Activated CD4-positive, alpha-beta memory T cell treated with anti-CD3 and anti-CD28 coated beads, Interleukin-2, amount 10 ng/mL, durations not matched to agents 7 days and 5 days (primary cell): ENCODE measurements around the gene ENOX1. TPM values are rescaled to one million over a fixed set of nuclear protein-coding genes. Genes with fewer than 3 reads are reported as not detected.
A peak's percentile ranks its signal among the peaks of the same experiment; 100 is the strongest.

ENCODE experiments used
- CTCF ChIA-PET: fragments of 350-600 bp; sonication (Branson Sonifier 250); formaldehyde crosslinking; loops from one replicate; lab custom pipeline; 2021; ENCODE audit warnings: antibody characterized with exemption, inconsistent platforms; lab: Charles Lee
- POLR2A ChIA-PET: fragments of 350-600 bp; sonication (Branson Sonifier 250); formaldehyde crosslinking; loops from one replicate; lab custom pipeline; 2021; ENCODE audit warnings: antibody characterized with exemption; lab: Charles Lee
- DNase-seq: peaks from one replicate; pipeline ENCODE4 v3.0.0-alpha.2; 2020
- H3K27ac Mint-ChIP-seq: one replicate; pipeline ENCODE4 v1.8.0; 2021; ENCODE audit warnings: mild to moderate bottlenecking, mixed read lengths
- H3K27me3 Mint-ChIP-seq: one replicate; pipeline ENCODE4 v1.8.0; 2021; ENCODE audit warnings: mixed read lengths
- H3K36me3 Mint-ChIP-seq: one replicate; pipeline ENCODE4 v1.8.0; 2021; ENCODE audit warnings: low read depth, mixed read lengths
- H3K4me1 Mint-ChIP-seq: one replicate; pipeline ENCODE4 v1.8.0; 2021; ENCODE audit warnings: mixed read lengths
- H3K4me3 Mint-ChIP-seq: one replicate; pipeline ENCODE4 v1.8.0; 2021; ENCODE audit warnings: mild to moderate bottlenecking, mixed read lengths
- H3K9me3 Mint-ChIP-seq: one replicate; pipeline ENCODE4 v1.8.0; 2021; ENCODE audit warnings: mixed read lengths
- total RNA-seq, 2 experiments: library from RNA; stranded (reverse); gene quantifications; one replicate each; pipeline ENCODE4 v1.2.3, GENCODE V29; 2021

The ENOX1 gene
- total RNA-seq, 2 experiments from 2014 or later: 0.25 to 0.38 TPM

DNA sequence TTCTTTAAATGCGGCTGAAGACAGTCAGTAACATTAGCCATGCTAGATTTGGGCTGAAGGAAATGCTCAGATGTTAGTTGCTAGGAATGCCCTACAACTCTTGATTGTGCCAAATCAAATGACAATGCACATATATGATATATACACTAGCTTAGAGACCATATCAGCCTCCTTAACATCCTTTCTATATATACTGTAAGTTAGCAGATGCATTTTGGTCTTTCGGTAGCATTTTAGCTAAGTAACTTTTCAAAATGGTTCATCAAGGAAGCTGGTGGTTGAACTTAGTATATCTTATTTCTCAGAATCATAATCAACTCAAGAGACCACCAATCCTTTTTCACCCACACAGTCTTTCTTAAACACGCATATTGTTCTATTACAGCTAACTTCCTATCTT, 14.1 kb upstream of the ENOX1 start:
- DNase-seq: no peak
- CTCF ChIA-PET: interaction anchor here (1.5 to 1.8 kb wide), 2 partner anchors 8 to 11 kb away, joined by 4 read pairs; no protein-coding TSS in a partner anchor
- POLR2A ChIA-PET: no interaction called here
- Mint-ChIP-seq H3K27ac (no peak overlapping the region), H3K9me3 (no peaks in the 10 kb centered on the region), H3K27me3 (peaks cover 31% of the 10 kb centered on the region), H3K36me3 (no peaks in the 10 kb centered on the region), H3K4me3 (no peak overlapping the region), H3K4me1 (peaks cover 36% of the 10 kb centered on the region)

DNA sequence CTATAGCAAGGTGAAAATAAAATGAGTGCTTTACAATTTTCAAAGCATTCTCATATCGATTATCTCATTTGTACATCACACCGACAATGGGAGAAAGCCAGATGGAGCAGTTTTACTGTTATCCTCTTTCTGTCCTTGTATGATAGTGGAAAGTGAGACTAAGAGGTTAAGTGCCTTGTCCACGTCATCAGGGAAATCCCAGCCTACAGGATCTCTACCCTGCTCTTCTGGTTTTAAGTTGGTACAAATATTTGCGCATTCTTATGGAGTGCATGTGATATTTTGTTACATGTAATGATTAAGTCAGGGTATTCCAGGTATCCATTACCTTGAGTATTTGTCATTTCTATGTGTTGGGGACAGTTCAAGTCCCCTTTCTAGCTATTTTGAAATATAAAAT, 12.4 kb upstream of the ENOX1 start:
- no peak for DNase-seq
- ChIA-PET CTCF (no interaction called here), POLR2A (no interaction called here)
- no peak overlapping the region for H3K27ac Mint-ChIP-seq
- H3K36me3 Mint-ChIP-seq: no peaks in the 10 kb centered on the region
- no peaks in the 10 kb centered on the region for H3K9me3 Mint-ChIP-seq
- peaks cover 30% of the 10 kb centered on the region for H3K4me1 Mint-ChIP-seq
- no peak overlapping the region for H3K4me3 Mint-ChIP-seq
- H3K27me3 Mint-ChIP-seq: peaks cover 38% of the 10 kb centered on the region

DNA sequence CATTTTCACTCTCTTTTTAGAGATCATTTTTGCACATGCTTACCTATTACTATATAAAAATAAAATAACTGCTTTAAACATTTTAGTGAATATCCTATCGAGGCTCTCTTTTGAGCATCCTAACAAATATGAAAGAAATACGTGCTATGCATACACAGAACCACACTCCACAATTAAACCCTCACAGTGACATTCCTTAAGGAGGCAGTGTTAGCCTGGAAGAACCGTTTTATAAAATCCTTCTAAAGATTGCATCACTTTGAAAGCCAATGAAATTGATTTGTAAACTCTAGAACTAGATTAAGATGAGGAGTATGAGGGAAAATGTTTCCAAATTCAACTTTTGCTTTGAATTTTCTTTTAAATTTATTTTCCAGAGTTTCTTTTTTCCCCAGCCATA, 11.1 kb upstream of the ENOX1 start:
- CTCF ChIA-PET: no interaction called here
- Mint-ChIP-seq H3K4me3 (no peak overlapping the region), H3K4me1 (peaks cover 29% of the 10 kb centered on the region), H3K27me3 (peaks cover 37% of the 10 kb centered on the region), H3K36me3 (no peaks in the 10 kb centered on the region), H3K27ac (no peak overlapping the region), H3K9me3 (no peaks in the 10 kb centered on the region)
- POLR2A ChIA-PET: no interaction called here
- DNase-seq: no peak

DNA sequence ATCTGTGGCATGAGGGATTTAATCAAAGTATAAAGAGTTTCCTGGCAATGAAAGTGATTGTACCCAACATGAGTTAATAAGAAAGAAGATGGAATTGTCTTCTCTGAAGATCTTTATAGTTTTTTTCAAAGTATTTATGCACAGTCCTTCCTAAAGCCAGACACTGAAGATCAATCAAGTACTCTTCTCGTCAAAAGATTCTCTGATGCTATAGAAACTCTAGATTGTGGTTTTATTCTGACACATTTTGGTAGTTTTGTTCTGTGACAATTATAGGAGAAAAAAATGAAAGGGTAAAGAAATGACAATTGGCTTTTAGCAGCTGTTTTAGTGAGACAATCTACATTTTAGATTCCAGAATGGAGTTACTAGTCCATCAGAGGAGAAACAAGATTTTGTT, 10.4 kb upstream of the ENOX1 start:
- Mint-ChIP-seq H3K4me1 (peaks cover 29% of the 10 kb centered on the region), H3K27ac (no peak overlapping the region), H3K4me3 (no peak overlapping the region), H3K36me3 (no peaks in the 10 kb centered on the region), H3K27me3 (peaks cover 41% of the 10 kb centered on the region), H3K9me3 (no peaks in the 10 kb centered on the region)
- POLR2A ChIA-PET: interaction anchor here (0.7 kb wide), 1 partner anchor 657 kb away, joined by 3 read pairs; no protein-coding TSS in a partner anchor
- no peak for DNase-seq
- CTCF ChIA-PET: no interaction called here

DNA sequence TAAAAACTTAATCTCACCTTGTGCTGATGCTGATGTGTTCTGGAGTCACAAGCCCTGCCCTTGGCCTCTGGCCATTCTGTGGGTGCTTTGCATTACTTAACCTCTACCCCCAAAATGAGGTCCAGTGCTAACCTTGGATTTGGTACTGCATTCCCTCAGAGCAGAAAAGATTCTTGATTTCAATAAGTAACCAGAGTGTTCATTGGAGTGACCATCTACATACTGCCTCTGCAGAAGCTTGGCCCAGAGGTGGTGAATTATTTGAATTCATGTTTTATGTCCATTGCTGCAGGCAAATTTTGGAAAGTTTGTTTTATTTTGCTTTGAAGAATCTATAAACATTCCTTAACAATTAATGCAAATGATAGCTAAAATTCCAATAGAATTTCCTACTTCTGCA, 7.6 kb upstream of the ENOX1 start:
- Mint-ChIP-seq H3K27me3 (peaks cover 50% of the 10 kb centered on the region), H3K27ac (no peak overlapping the region), H3K4me3 (no peak overlapping the region), H3K4me1 (peaks cover 22% of the 10 kb centered on the region), H3K9me3 (no peaks in the 10 kb centered on the region), H3K36me3 (no peaks in the 10 kb centered on the region)
- DNase-seq: no peak
- CTCF ChIA-PET: interaction anchor here (0.7 kb wide), 1 partner anchor 816 kb away, joined by 3 read pairs; no protein-coding TSS in a partner anchor
- POLR2A ChIA-PET: no interaction called here

DNA sequence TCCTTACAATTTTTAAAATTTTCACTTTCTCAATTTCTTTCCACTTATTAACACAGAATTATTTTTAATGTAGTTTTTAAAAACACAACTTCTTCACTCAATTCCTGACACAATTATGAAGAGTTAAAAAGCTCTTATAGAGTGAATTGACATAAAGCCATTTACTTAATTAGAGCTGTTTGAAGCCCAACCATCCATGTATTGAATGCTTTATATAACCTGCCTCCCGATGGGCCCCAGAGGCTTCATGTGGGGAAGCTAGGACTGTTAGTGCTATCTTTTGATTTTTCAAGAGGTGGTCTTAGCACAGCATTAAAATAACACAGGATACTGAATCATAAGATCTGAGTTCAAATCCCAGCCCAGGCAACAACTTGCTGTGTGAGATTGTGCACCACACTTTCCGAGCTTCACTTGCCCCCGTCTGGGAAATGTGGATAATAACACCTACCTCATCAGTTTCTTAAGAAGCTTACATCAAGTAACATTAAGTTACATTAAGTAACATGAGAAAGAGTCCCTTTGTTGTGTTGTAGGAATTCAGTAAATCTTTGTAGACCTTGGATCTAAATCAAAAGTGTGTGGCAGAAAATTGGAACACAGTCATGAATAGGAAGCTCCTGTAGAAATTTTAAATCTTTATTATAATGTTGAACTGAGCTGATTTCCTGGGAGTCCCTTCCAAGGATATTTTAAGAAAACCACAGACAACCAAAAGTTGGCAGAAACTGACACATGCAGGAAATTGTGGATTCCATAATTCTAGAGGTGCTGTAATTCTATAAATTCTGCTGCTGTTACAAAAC, 5.5 kb upstream of the ENOX1 start:
- no peak for DNase-seq
- Mint-ChIP-seq H3K27ac (no peak overlapping the region), H3K4me1 (peaks cover 17% of the 10 kb centered on the region), H3K9me3 (no peaks in the 10 kb centered on the region), H3K36me3 (no peaks in the 10 kb centered on the region), H3K27me3 (peaks cover 55% of the 10 kb centered on the region), H3K4me3 (no peak overlapping the region)
- ChIA-PET CTCF (interaction anchor here (0.6 to 1.2 kb wide), 3 partner anchors 8 to 563 kb away, joined by 3 to 4 read pairs (median 3); no protein-coding TSS in a partner anchor), POLR2A (no interaction called here)

DNA sequence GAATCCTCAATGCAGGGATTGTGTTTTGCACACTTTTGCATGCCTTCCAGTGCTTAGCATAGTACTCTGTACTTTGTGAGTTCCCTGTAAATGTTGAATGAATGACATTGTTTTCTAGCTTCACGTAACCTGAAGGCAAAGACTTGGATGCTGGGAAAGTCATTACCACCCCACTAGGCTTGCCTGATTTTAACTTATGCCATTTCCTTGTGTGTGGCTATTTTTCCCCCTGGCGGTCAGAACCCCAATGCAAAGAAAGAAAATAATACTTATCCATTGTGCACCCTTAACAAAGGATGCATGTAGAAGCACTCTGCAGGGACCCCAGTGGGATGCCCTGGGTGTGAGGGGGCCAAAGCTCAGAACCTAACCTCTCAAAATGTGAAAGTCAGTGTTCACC, 1.2 kb upstream of the ENOX1 start:
- DNase-seq: no peak
- peaks cover 13% of the 10 kb centered on the region for H3K4me1 Mint-ChIP-seq
- POLR2A ChIA-PET: no interaction called here
- peak overlapping the region; percentile 62 for H3K4me3 Mint-ChIP-seq
- peaks cover 54% of the 10 kb centered on the region for H3K27me3 Mint-ChIP-seq
- CTCF ChIA-PET: interaction anchor here (0.6 to 1.5 kb wide), 2 partner anchors 17 to 407 kb away, joined by 3 to 4 read pairs; no protein-coding TSS in a partner anchor
- H3K9me3 Mint-ChIP-seq: no peaks in the 10 kb centered on the region
- H3K27ac Mint-ChIP-seq: no peak overlapping the region
- H3K36me3 Mint-ChIP-seq: no peaks in the 10 kb centered on the region

DNA sequence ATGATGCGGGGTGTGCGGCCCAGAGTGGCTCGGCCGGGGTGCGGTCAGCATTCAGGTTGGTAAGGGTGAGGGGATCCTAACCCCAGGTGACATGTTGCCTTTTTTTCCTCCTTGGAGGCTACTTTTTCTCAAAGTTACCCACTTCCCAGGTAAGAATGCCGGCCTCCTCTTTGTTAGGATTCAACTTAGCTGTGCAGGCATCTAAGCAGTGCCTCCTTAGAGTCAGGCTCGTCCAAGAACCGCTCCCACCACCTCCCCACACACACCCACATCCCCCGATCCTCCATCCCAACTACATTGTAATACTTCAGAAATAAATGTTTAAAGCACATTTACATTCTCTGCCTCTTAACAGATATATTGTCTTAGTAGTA, 733 bp upstream of the ENOX1 start:
- no peak overlapping the region for H3K27ac Mint-ChIP-seq
- no peaks in the 10 kb centered on the region for H3K36me3 Mint-ChIP-seq
- POLR2A ChIA-PET: no interaction called here
- CTCF ChIA-PET: interaction anchor here (1.5 kb wide), 1 partner anchor 18 kb away, joined by 4 read pairs; no protein-coding TSS in a partner anchor
- DNase-seq: no peak
- peak overlapping the region; percentile 62 for H3K4me3 Mint-ChIP-seq
- H3K9me3 Mint-ChIP-seq: no peaks in the 10 kb centered on the region
- H3K27me3 Mint-ChIP-seq: peaks cover 51% of the 10 kb centered on the region
- H3K4me1 Mint-ChIP-seq: peaks cover 13% of the 10 kb centered on the region

DNA sequence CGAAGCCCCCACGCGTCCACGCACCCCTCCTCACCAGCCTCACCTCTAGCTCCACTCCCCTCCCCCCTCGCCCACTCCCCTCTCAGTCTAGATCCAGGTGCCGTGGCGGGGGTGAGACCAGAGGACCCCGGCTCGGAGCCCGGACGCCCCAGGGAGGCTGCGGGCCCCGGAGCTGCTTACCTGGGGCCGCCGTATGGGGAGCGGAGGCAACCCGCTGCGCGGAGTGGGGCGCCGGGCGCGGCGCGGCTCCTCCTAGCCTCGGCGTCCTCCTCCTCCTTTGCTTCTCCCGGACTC, 353 bp downstream of the ENOX1 start:
- CTCF ChIA-PET: interaction anchor here (1.5 kb wide), 1 partner anchor 19 kb away, joined by 4 read pairs; no protein-coding TSS in a partner anchor
- Mint-ChIP-seq H3K4me3 (peak overlapping the region; percentile 73), H3K9me3 (no peaks in the 10 kb centered on the region), H3K36me3 (no peaks in the 10 kb centered on the region), H3K27ac (no peak overlapping the region), H3K27me3 (peaks cover 47% of the 10 kb centered on the region), H3K4me1 (peaks cover 13% of the 10 kb centered on the region)
- POLR2A ChIA-PET: no interaction called here
- no peak for DNase-seq

DNA sequence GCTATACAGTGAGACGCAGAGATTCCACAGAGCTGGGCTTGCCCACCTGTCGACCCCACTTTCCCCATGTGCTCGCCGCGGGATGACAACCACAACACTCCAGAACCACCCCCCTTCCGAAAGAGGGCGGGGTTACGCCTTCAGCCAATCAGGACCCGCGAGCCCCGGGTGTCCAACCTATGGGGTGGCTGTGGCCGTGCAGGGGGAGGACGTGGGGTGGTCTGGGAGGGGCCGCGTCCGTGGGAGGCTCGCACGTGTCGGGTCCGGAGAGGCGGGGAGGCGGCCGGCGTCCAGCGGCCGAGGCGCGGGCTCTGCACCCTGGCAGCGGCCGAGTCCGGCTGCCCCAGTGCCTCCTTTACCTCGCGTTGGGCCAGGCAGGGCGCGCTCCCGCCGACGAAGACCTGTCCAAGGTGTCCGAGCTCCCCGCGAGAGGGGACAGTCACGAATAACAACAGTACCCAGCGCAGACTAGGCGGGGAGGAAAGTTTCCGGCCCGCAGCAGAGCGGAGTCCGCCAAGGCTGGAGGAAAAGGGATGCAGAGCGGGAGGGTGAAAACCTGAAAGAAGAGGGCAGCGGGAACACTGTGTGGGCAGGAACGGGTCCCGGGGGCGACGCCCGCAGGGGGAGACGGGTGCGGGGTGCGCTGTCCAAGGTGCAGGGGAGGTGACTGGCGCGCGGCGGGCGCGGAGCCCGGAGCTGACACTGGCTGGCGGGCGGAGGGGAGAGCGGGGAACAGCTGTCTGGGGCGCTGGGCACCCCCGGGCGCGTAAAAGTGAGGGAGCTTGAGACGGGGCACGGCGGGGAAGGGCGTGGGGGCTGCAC, 911 bp downstream of the ENOX1 start:
- H3K36me3 Mint-ChIP-seq: no peaks in the 10 kb centered on the region
- no peaks in the 10 kb centered on the region for H3K9me3 Mint-ChIP-seq
- POLR2A ChIA-PET: interaction anchor here (0.8 kb wide), 1 partner anchor 9 kb away, joined by 3 read pairs; no protein-coding TSS in a partner anchor

DNA sequence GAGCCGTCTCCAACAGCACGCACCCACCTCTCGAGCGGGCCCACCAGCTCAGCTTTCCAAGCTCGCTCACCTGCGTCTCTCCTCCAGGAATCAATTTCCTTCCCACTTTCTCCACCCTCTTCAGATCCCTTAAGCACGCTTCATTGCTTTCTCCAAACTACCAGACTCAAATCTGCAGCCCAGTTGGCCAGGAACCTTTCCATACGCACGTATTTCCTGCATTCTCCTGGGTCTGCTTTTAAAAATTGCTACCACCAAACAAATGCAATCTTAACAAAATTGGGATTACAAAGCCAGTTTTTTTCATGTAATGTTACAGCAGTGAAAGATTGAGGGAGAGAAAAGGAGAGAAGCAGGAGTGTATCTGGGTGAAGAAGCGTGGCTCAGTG, 1.5 kb downstream of the ENOX1 start:
- CTCF ChIA-PET: no interaction called here
- H3K27me3 Mint-ChIP-seq: peaks cover 45% of the 10 kb centered on the region

More for the DNA sequence above, 911 bp downstream of the ENOX1 start:
- CTCF ChIA-PET: no interaction called here
- Mint-ChIP-seq H3K4me1 (peaks cover 13% of the 10 kb centered on the region), H3K4me3 (peak overlapping the region; percentile 73), H3K27me3 (peaks cover 48% of the 10 kb centered on the region), H3K27ac (no peak overlapping the region)
- DNase-seq: peak; percentile 21

DNA sequence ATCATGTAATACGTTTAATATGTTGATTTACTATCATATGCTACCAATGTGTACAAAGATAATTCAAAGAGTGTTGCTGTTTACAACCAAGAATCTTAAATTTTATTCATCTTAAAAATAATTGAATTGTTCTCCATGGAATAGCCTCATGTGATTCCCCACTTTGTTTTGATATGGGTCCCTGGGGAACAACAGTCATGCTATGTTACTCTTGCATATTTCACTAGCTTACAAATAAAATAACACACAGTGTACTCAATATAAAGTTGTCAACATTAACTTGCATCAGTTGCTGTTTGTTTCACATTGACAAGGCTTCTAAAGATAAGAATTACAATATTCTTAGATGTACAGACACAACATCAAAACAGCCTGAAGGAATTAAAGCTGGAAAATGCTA, 2.3 kb downstream of the ENOX1 start:
- H3K27me3 Mint-ChIP-seq: peaks cover 41% of the 10 kb centered on the region
- POLR2A ChIA-PET: no interaction called here
- no peak for DNase-seq
- peaks cover 13% of the 10 kb centered on the region for H3K4me1 Mint-ChIP-seq
- no peak overlapping the region for H3K27ac Mint-ChIP-seq
- H3K9me3 Mint-ChIP-seq: no peaks in the 10 kb centered on the region
- CTCF ChIA-PET: no interaction called here
- no peak overlapping the region for H3K4me3 Mint-ChIP-seq
- H3K36me3 Mint-ChIP-seq: no peaks in the 10 kb centered on the region

More for the DNA sequence above, 1.5 kb downstream of the ENOX1 start:
- H3K4me1 Mint-ChIP-seq: peaks cover 13% of the 10 kb centered on the region
- H3K4me3 Mint-ChIP-seq: peak overlapping the region; percentile 73
- POLR2A ChIA-PET: interaction anchor here (0.8 kb wide), 1 partner anchor 8 kb away, joined by 3 read pairs; no protein-coding TSS in a partner anchor
- H3K27ac Mint-ChIP-seq: no peak overlapping the region
- no peak for DNase-seq
- no peaks in the 10 kb centered on the region for H3K36me3 Mint-ChIP-seq
- no peaks in the 10 kb centered on the region for H3K9me3 Mint-ChIP-seq

DNA sequence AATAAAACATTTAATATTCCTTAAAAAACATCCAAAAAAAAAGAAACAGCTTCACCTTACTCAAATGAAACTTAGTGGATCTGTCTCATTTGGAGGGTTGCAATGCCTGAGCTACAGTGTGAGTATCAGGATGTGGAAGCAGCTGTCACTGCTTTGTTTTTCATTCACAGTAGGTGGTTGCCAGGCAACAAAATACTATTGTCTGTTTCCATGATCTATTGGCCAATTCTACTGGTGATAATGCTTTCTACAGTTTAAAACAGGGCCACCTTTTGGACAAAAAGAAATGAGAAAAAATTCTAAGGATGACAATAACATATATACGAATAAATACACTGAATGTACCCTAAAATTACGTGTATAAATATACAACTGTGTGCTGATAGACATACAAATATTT, 3.0 kb downstream of the ENOX1 start:
- H3K4me1 Mint-ChIP-seq: peaks cover 13% of the 10 kb centered on the region
- ChIA-PET CTCF (no interaction called here), POLR2A (no interaction called here)
- H3K4me3 Mint-ChIP-seq: no peak overlapping the region
- H3K36me3 Mint-ChIP-seq: no peaks in the 10 kb centered on the region
- no peaks in the 10 kb centered on the region for H3K9me3 Mint-ChIP-seq
- H3K27me3 Mint-ChIP-seq: peaks cover 36% of the 10 kb centered on the region
- DNase-seq: no peak
- H3K27ac Mint-ChIP-seq: no peak overlapping the region
